Colonic mucosa (tissue), 4 donors: Measurements from ENCODE around the gene ZNF710. TPM values are rescaled to one million over a fixed set of nuclear protein-coding genes. Genes with fewer than 3 reads are reported as not detected.
"Not testable (repeated sequence)": the region's sequence is repeated elsewhere in the genome, so short reads cannot be mapped to it uniquely, and the experiment has no call there.

ENCODE experiments used
- DNase-seq: peaks from one replicate; pipeline ENCODE4 v3.0.0-alpha.2; 2020
- H3K27ac ChIP-seq: fragments of 200-600 bp; one replicate; pipeline ENCODE4 v1.8.0; 2021
- H3K27me3 ChIP-seq: fragments of 200-600 bp; one replicate; pipeline ENCODE4 v1.8.0; 2021
- H3K36me3 ChIP-seq: fragments of 200-600 bp; one replicate; pipeline ENCODE4 v1.8.0; 2021
- H3K4me1 ChIP-seq: fragments of 200-600 bp; one replicate; pipeline ENCODE4 v1.8.0; 2021; ENCODE audit warnings: mild to moderate bottlenecking
- H3K4me3 ChIP-seq: fragments of 200-600 bp; one replicate; pipeline ENCODE4 v1.8.0; 2021
- H3K9ac ChIP-seq, 2 donors: one replicate each; pipeline ENCODE4 v1.7.0; 2013; ENCODE audit warnings: control low read depth in 2 of 2, low read depth in 2 of 2, low read length in 2 of 2
- H3K9me3 ChIP-seq: fragments of 200-600 bp; one replicate; pipeline ENCODE4 v1.8.0; 2021
- CTCF ChIP-seq: fragments of 200-600 bp; IDR thresholded peaks from one replicate; pipeline ENCODE4 v1.8.0; 2022; ENCODE audit warnings: antibody characterized with exemption, mild to moderate bottlenecking
- intact Hi-C: fragments of 100-400 bp; cut with DNase I; formaldehyde crosslinking; loops from one replicate; pipeline ENCODE4 v1.14.1; 2022
- total RNA-seq, 2 donors: library from RNA; stranded (reverse); fragmentation: NEBNext Ultra II Directional in 1 of 2; extraction: Animal tissue kit (Norgen Biotek cat#: 25700) in 1 of 2; gene quantifications; one replicate each; pipeline ENCODE4 v1.2.1, GENCODE V29; 2021
- donor health status: healthy.
- donor health status: DM: no; HTN: no; CAD: no.
- donor health status: DM: no; HTN: no; CAD: no.

ZNF710 gene
- total RNA-seq, 2 donors from 2014 or later: 35.0 to 43.7 TPM

- Histone ChIP-seq H3K4me1 (no peaks in the 10 kb centered on the region), H3K27me3 (no peaks in the 10 kb centered on the region), H3K27ac (no peak overlapping the region), H3K9ac (no peak overlapping the region), H3K4me3 (no peak overlapping the region), H3K9me3 (no peaks in the 10 kb centered on the region), H3K36me3 (no peaks in the 10 kb centered on the region)
- intact Hi-C loops: no loop called here
- no peak for DNase-seq
- TF ChIP-seq CTCF: no peak
Measured at GRCh38 chr15:89976246-89976600, 24.9 kb upstream of the ZNF710 start.

GRCh38 chr15:89977836-89978235, 23.3 kb upstream of the ZNF710 start:
- H3K9ac ChIP-seq, DNase-seq, H3K9me3 ChIP-seq, H3K36me3 ChIP-seq, H3K4me3 ChIP-seq, H3K4me1 ChIP-seq, H3K27me3 ChIP-seq, intact Hi-C loops, H3K27ac ChIP-seq: not testable (repeated sequence)

- DNase-seq: no peak
- no peak for TF ChIP-seq CTCF
- Histone ChIP-seq H3K4me3 (no peak overlapping the region), H3K27ac (no peak overlapping the region), H3K27me3 (no peaks in the 10 kb centered on the region), H3K9me3 (no peaks in the 10 kb centered on the region), H3K36me3 (no peaks in the 10 kb centered on the region), H3K4me1 (no peaks in the 10 kb centered on the region), H3K9ac (no peak overlapping the region)
- intact Hi-C loops: no loop called here
Measured at GRCh38 chr15:89978914-89979313, 22.2 kb upstream of the ZNF710 start.

GRCh38 chr15:89980896-89981295, 20.2 kb upstream of the ZNF710 start:
- Histone ChIP-seq H3K27ac (no peak overlapping the region), H3K9me3 (no peaks in the 10 kb centered on the region), H3K9ac (no peak overlapping the region), H3K4me1 (no peaks in the 10 kb centered on the region), H3K4me3 (no peak overlapping the region), H3K27me3 (no peaks in the 10 kb centered on the region), H3K36me3 (no peaks in the 10 kb centered on the region)
- intact Hi-C loops: no loop called here
- DNase-seq: no peak
- no peak for TF ChIP-seq CTCF

- intact Hi-C loops: no loop called here
- no peak for DNase-seq
Measured at GRCh38 chr15:89982315-89983055, 18.6 kb upstream of the ZNF710 start.

More at GRCh38 chr15:89982315-89983055, 18.6 kb upstream of the ZNF710 start:
- Histone ChIP-seq H3K27me3 (no peaks in the 10 kb centered on the region), H3K36me3 (no peaks in the 10 kb centered on the region), H3K4me3 (no peak overlapping the region), H3K9ac (no peak overlapping the region), H3K27ac (no peak overlapping the region), H3K4me1 (no peaks in the 10 kb centered on the region), H3K9me3 (no peaks in the 10 kb centered on the region)
- TF ChIP-seq CTCF: no peak
